GM19372 (cell line): ENCODE measurements around the gene STXBP6.
"Not testable (repeated sequence)": the region's sequence is repeated elsewhere in the genome, so short reads cannot be mapped to it uniquely, and the experiment has no call there.

Experiments
- ATAC-seq: cut with Tn5 transposase; IDR thresholded peaks from one replicate; pipeline ENCODE4 v1.9.1; 2021; ENCODE audit warnings: mild to moderate bottlenecking, low read depth, moderate library complexity; ENCODE audit not compliant: unreplicated experiment

STXBP6 gene

GRCh38 chr14:24960816-24961215 lies 89.1 kb downstream of the STXBP6 start:
- no peak for ATAC-seq

GRCh38 chr14:24959791-24960331 lies 90.1 kb downstream of the STXBP6 start:
- peak; percentile 75 for ATAC-seq

GRCh38 chr14:24958271-24958670 lies 91.7 kb downstream of the STXBP6 start:
- ATAC-seq, result no peak

GRCh38 chr14:24957814-24958213 lies 92.1 kb downstream of the STXBP6 start:
- no peak for ATAC-seq

- ATAC-seq, result no peak
Observed at GRCh38 chr14:24956104-24956503, 93.8 kb downstream of the STXBP6 start.

GRCh38 chr14:24954700-24955037 lies 95.3 kb downstream of the STXBP6 start:
- no peak for ATAC-seq

GRCh38 chr14:24954037-24954699 lies 95.8 kb downstream of the STXBP6 start:
- peak; percentile 87 for ATAC-seq

- no peak for ATAC-seq
Observed at GRCh38 chr14:24952851-24953666, 96.9 kb downstream of the STXBP6 start.

- ATAC-seq, result no peak
Observed at GRCh38 chr14:24948261-24948847, 101.6 kb downstream of the STXBP6 start.

GRCh38 chr14:24947131-24947530 lies 102.8 kb downstream of the STXBP6 start:
- ATAC-seq, result no peak

- no peak for ATAC-seq
Observed at GRCh38 chr14:24944800-24945199, 105.1 kb downstream of the STXBP6 start.

GRCh38 chr14:24943024-24943423 lies 106.9 kb downstream of the STXBP6 start:
- ATAC-seq, result no peak

- ATAC-seq, result peak; percentile 51
Observed at GRCh38 chr14:24941719-24942118, 108.2 kb downstream of the STXBP6 start.

GRCh38 chr14:24940213-24940783 lies 109.6 kb downstream of the STXBP6 start:
- ATAC-seq, result no peak

- ATAC-seq, result no peak
Observed at GRCh38 chr14:24938593-24938992, 111.4 kb downstream of the STXBP6 start.

GRCh38 chr14:24937300-24937699 lies 112.6 kb downstream of the STXBP6 start:
- no peak for ATAC-seq

GRCh38 chr14:24936773-24937172 lies 113.2 kb downstream of the STXBP6 start:
- not testable (repeated sequence) for ATAC-seq

- no peak for ATAC-seq
Observed at GRCh38 chr14:24935796-24936195, 114.2 kb downstream of the STXBP6 start.

GRCh38 chr14:24928386-24928900 lies 121.5 kb downstream of the STXBP6 start:
- no peak for ATAC-seq

- ATAC-seq, result no peak
Observed at GRCh38 chr14:24927809-24928208, 122.1 kb downstream of the STXBP6 start.
